Activated CD8-positive, alpha-beta memory T cell treated with anti-CD3 and anti-CD28 coated beads, Interleukin-2, amount 10 ng/mL, durations not matched to agents 7 days and 5 days (primary cell): ENCODE measurements around the gene MEAF6. TPM values are rescaled to one million over a fixed set of nuclear protein-coding genes. Genes with fewer than 3 reads are reported as not detected.
"Not testable (repeated sequence)": the region's sequence is repeated elsewhere in the genome, so short reads cannot be mapped to it uniquely, and the experiment has no call there.

Experiments
- ATAC-seq: fragments of 150-1000 bp; cut with Tn5 transposase; one replicate; pipeline ENCODE4 v1.10.0; 2021; ENCODE audit warnings: moderate library complexity
- CTCF ChIA-PET: fragments of 350-600 bp; sonication (Branson Sonifier 250); formaldehyde crosslinking; loops from one replicate; lab custom pipeline; 2021; ENCODE audit warnings: antibody characterized with exemption; lab: Charles Lee
- DNase-seq: peaks from one replicate; pipeline ENCODE4 v3.0.0-alpha.2; 2020
- H3K27ac Mint-ChIP-seq: one replicate; pipeline ENCODE4 v1.8.0; 2021; ENCODE audit warnings: mild to moderate bottlenecking, mixed read lengths
- H3K27me3 Mint-ChIP-seq: one replicate; pipeline ENCODE4 v1.8.0; 2021; ENCODE audit warnings: mixed read lengths
- H3K36me3 Mint-ChIP-seq: one replicate; pipeline ENCODE4 v1.8.0; 2021; ENCODE audit warnings: mild to moderate bottlenecking, mixed read lengths
- H3K4me1 Mint-ChIP-seq: one replicate; pipeline ENCODE4 v1.8.0; 2021; ENCODE audit warnings: mixed read lengths
- H3K4me3 Mint-ChIP-seq: one replicate; pipeline ENCODE4 v1.8.0; 2021; ENCODE audit warnings: mild to moderate bottlenecking, moderate library complexity, mixed read lengths
- H3K9me3 Mint-ChIP-seq: one replicate; pipeline ENCODE4 v1.8.0; 2022; ENCODE audit warnings: low read depth, mixed read lengths
- total RNA-seq, 2 experiments: library from RNA; stranded (reverse); gene quantifications; one replicate each; pipeline ENCODE4 v1.2.3, GENCODE V29; 2021

The MEAF6 gene
- total RNA-seq, 2 experiments from 2014 or later, result 63.2 to 80.7 TPM

- no peaks in the 10 kb centered on the region for H3K9me3 Mint-ChIP-seq
- peak overlapping the region; percentile 94 for H3K27ac Mint-ChIP-seq
- H3K27me3 Mint-ChIP-seq, result no peaks in the 10 kb centered on the region
- no peak for DNase-seq
- H3K36me3 Mint-ChIP-seq, result peaks cover 27% of the 10 kb centered on the region
- peaks cover 47% of the 10 kb centered on the region for H3K4me1 Mint-ChIP-seq
- H3K4me3 Mint-ChIP-seq, result peak overlapping the region; percentile 92
- ATAC-seq, result no peak
- CTCF ChIA-PET, result interaction anchor here (0.7 to 3.0 kb wide), 19 partner anchors 9 to 176 kb away, joined by 3 to 18 read pairs (median 5); partner anchors contain the start of genes CDCA8 and SNIP1
Measured at GRCh38 chr1:37515185-37516034, 844 bp upstream of the MEAF6 start.

GRCh38 chr1:37513795-37514349, 694 bp downstream of the MEAF6 start:
- H3K36me3 Mint-ChIP-seq, result peaks cover 26% of the 10 kb centered on the region
- peak overlapping the region; percentile 81 for H3K27ac Mint-ChIP-seq
- H3K9me3 Mint-ChIP-seq, result no peaks in the 10 kb centered on the region
- H3K27me3 Mint-ChIP-seq, result no peaks in the 10 kb centered on the region
- peak; percentile 71 for DNase-seq
- H3K4me1 Mint-ChIP-seq, result peaks cover 42% of the 10 kb centered on the region
- H3K4me3 Mint-ChIP-seq, result peak overlapping the region; percentile 92
- peak; percentile 24 for ATAC-seq
- CTCF ChIA-PET, result interaction anchor here (1.2 to 3.0 kb wide), 13 partner anchors 8 to 178 kb away, joined by 3 to 10 read pairs (median 5); partner anchors contain the start of genes CDCA8 and SNIP1

- H3K27me3 Mint-ChIP-seq, result no peaks in the 10 kb centered on the region
- CTCF ChIA-PET, result interaction anchor here (0.6 to 2.7 kb wide), 7 partner anchors 11 to 175 kb away, joined by 3 to 11 read pairs (median 4); no protein-coding TSS in a partner anchor
- H3K4me3 Mint-ChIP-seq, result no peak overlapping the region
- H3K36me3 Mint-ChIP-seq, result peaks cover 50% of the 10 kb centered on the region
- no peak for DNase-seq
- peak overlapping the region; percentile 12 for H3K27ac Mint-ChIP-seq
- H3K4me1 Mint-ChIP-seq, result peaks cover 37% of the 10 kb centered on the region
- H3K9me3 Mint-ChIP-seq, result no peaks in the 10 kb centered on the region
- ATAC-seq, result no peak
Measured at GRCh38 chr1:37509181-37509580, 5.4 kb downstream of the MEAF6 start.

GRCh38 chr1:37506740-37507139, 7.8 kb downstream of the MEAF6 start:
- Mint-ChIP-seq H3K9me3 (no peaks in the 10 kb centered on the region), H3K27me3 (no peaks in the 10 kb centered on the region), H3K36me3 (peaks cover 50% of the 10 kb centered on the region), H3K4me3 (no peak overlapping the region), H3K27ac (no peak overlapping the region), H3K4me1 (peaks cover 23% of the 10 kb centered on the region)
- DNase-seq, result no peak
- CTCF ChIA-PET, result interaction anchor here (0.6 to 2.9 kb wide), 3 partner anchors 17 to 185 kb away, joined by 3 to 19 read pairs (median 4); no protein-coding TSS in a partner anchor
- no peak for ATAC-seq

GRCh38 chr1:37502791-37503190, 11.8 kb downstream of the MEAF6 start:
- H3K4me1 Mint-ChIP-seq, H3K27me3 Mint-ChIP-seq, H3K9me3 Mint-ChIP-seq, H3K27ac Mint-ChIP-seq, ATAC-seq, DNase-seq, H3K4me3 Mint-ChIP-seq: not testable (repeated sequence)
- H3K36me3 Mint-ChIP-seq, result peaks cover 53% of the 10 kb centered on the region
- CTCF ChIA-PET, result interaction anchor here (0.7 to 2.4 kb wide), 5 partner anchors 8 to 179 kb away, joined by 3 to 14 read pairs (median 4); no protein-coding TSS in a partner anchor

- H3K4me1 Mint-ChIP-seq, result peaks cover 3% of the 10 kb centered on the region
- H3K4me3 Mint-ChIP-seq, result no peak overlapping the region
- no peak for ATAC-seq
- no peaks in the 10 kb centered on the region for H3K27me3 Mint-ChIP-seq
- peaks cover 49% of the 10 kb centered on the region for H3K36me3 Mint-ChIP-seq
- H3K27ac Mint-ChIP-seq, result no peak overlapping the region
- CTCF ChIA-PET, result interaction anchor here (1.5 to 2.4 kb wide), 2 partner anchors 15 to 23 kb away, joined by 4 to 14 read pairs; no protein-coding TSS in a partner anchor
- no peak for DNase-seq
- no peaks in the 10 kb centered on the region for H3K9me3 Mint-ChIP-seq
Measured at GRCh38 chr1:37502104-37502503, 12.5 kb downstream of the MEAF6 start.

- CTCF ChIA-PET, result no interaction called here
- H3K4me3 Mint-ChIP-seq, result no peak overlapping the region
Measured at GRCh38 chr1:37501661-37502060, 12.9 kb downstream of the MEAF6 start.

GRCh38 chr1:37498872-37499617, 15.5 kb downstream of the MEAF6 start:
- Mint-ChIP-seq H3K4me3 (no peak overlapping the region), H3K36me3 (peaks cover 32% of the 10 kb centered on the region), H3K27me3 (no peaks in the 10 kb centered on the region), H3K27ac (no peak overlapping the region), H3K9me3 (no peaks in the 10 kb centered on the region), H3K4me1 (peaks cover 3% of the 10 kb centered on the region)
- DNase-seq, result peak; percentile 16
- ATAC-seq, result no peak
- CTCF ChIA-PET, result interaction anchor here (1.0 to 2.2 kb wide), 5 partner anchors 10 to 44 kb away, joined by 3 to 17 read pairs (median 4); partner anchors contain the start of gene MEAF6

More at GRCh38 chr1:37501661-37502060, 12.9 kb downstream of the MEAF6 start:
- Mint-ChIP-seq H3K36me3 (peaks cover 47% of the 10 kb centered on the region), H3K9me3 (no peaks in the 10 kb centered on the region), H3K27ac (no peak overlapping the region), H3K4me1 (peaks cover 3% of the 10 kb centered on the region), H3K27me3 (no peaks in the 10 kb centered on the region)
- ATAC-seq (no peak), DNase-seq (no peak)

GRCh38 chr1:37497832-37498231, 16.7 kb downstream of the MEAF6 start:
- no peak overlapping the region for H3K27ac Mint-ChIP-seq
- peaks cover 35% of the 10 kb centered on the region for H3K36me3 Mint-ChIP-seq
- H3K27me3 Mint-ChIP-seq, result no peaks in the 10 kb centered on the region
- CTCF ChIA-PET, result interaction anchor here (1.1 to 3.9 kb wide), 6 partner anchors 11 to 185 kb away, joined by 3 to 46 read pairs (median 4); no protein-coding TSS in a partner anchor
- DNase-seq, result peak; percentile 12
- peaks cover 14% of the 10 kb centered on the region for H3K4me1 Mint-ChIP-seq
- H3K4me3 Mint-ChIP-seq, result no peak overlapping the region
- no peak for ATAC-seq
- no peaks in the 10 kb centered on the region for H3K9me3 Mint-ChIP-seq

GRCh38 chr1:37495875-37496274, 18.7 kb downstream of the MEAF6 start:
- H3K27ac Mint-ChIP-seq, result no peak overlapping the region
- DNase-seq, result no peak
- H3K4me3 Mint-ChIP-seq, result no peak overlapping the region
- peaks cover 29% of the 10 kb centered on the region for H3K36me3 Mint-ChIP-seq
- H3K4me1 Mint-ChIP-seq, result peaks cover 18% of the 10 kb centered on the region
- H3K27me3 Mint-ChIP-seq, result no peaks in the 10 kb centered on the region
- CTCF ChIA-PET, result interaction anchor here (0.7 to 3.9 kb wide), 9 partner anchors 10 to 62 kb away, joined by 3 to 46 read pairs (median 4); partner anchors contain the start of gene ZC3H12A
- no peak for ATAC-seq
- H3K9me3 Mint-ChIP-seq, result no peaks in the 10 kb centered on the region

GRCh38 chr1:37493336-37494098, 21.0 kb downstream of the MEAF6 start:
- no peak overlapping the region for H3K4me3 Mint-ChIP-seq
- DNase-seq (no peak), ATAC-seq (peak; percentile 70)
- CTCF ChIA-PET, result interaction anchor here (0.7 to 1.4 kb wide), 5 partner anchors 16 to 198 kb away, joined by 3 to 4 read pairs (median 3); partner anchors contain the start of gene ZC3H12A
- H3K9me3 Mint-ChIP-seq, result no peaks in the 10 kb centered on the region
- peaks cover 19% of the 10 kb centered on the region for H3K4me1 Mint-ChIP-seq
- H3K36me3 Mint-ChIP-seq, result peaks cover 18% of the 10 kb centered on the region
- no peaks in the 10 kb centered on the region for H3K27me3 Mint-ChIP-seq
- peak overlapping the region; percentile 70 for H3K27ac Mint-ChIP-seq

- no peak for ATAC-seq
- CTCF ChIA-PET, result interaction anchor here (0.7 to 8.3 kb wide), 32 partner anchors 9 to 1041 kb away, joined by 3 to 195 read pairs (median 7); partner anchors contain the start of genes MEAF6, SNIP1 and ZC3H12A
- Mint-ChIP-seq H3K4me1 (peaks cover 17% of the 10 kb centered on the region), H3K36me3 (peaks cover 4% of the 10 kb centered on the region), H3K4me3 (no peak overlapping the region), H3K27me3 (no peaks in the 10 kb centered on the region), H3K27ac (peak overlapping the region; percentile 65), H3K9me3 (no peaks in the 10 kb centered on the region)
- no peak for DNase-seq
Measured at GRCh38 chr1:37487619-37487984, 27.0 kb downstream of the MEAF6 start.
